H1 (cell line): ENCODE results near the gene WWP2. TPM values are rescaled to one million over a fixed set of nuclear protein-coding genes. Genes with fewer than 3 reads are reported as not detected.
A peak's percentile ranks its signal among the peaks of the same experiment; 100 is the strongest.

Experiments
- CTCF ChIA-PET: fragments of 300-600 bp; sonication (Branson Sonifier 250); formaldehyde crosslinking; loops from one replicate; lab custom pipeline; 2021; ENCODE audit not compliant: partially characterized antibody; lab: Charles Lee
- POLR2A ChIA-PET: fragments of 300-600 bp; sonication (Branson Sonifier 250); formaldehyde crosslinking; loops from one replicate; lab custom pipeline; 2021; ENCODE audit warnings: inconsistent platforms; ENCODE audit not compliant: partially characterized antibody; lab: Charles Lee
- DNase-seq, 2 experiments: peaks; one replicate each; pipeline versions ENCODE4 v3.0.0 to v3.0.0-alpha.2; 2010 to 2022; ENCODE audit warnings: low spot score in 2 of 2, low read depth in 1 of 2, mixed read lengths in 1 of 2
- FAIRE-seq: peaks from 2 replicates; lab custom pipeline; 2011; peaks lifted over from hg19 to GRCh38; lab: Jason Lieb, UNC
- H2AFZ ChIP-seq: 2 replicates; pipeline ENCODE4 v1.8.1; 2012; ENCODE audit warnings: low read length, inconsistent platforms
- H2AK5ac ChIP-seq: 2 replicates; pipeline ENCODE4 v1.6.1; 2013; ENCODE audit warnings: low read depth, low read length
- H2BK120ac ChIP-seq: replicated peaks from 2 replicates; pipeline ENCODE3; 2013; ENCODE audit warnings: low read depth, low read length, inconsistent platforms
- H2BK12ac ChIP-seq: 2 replicates; pipeline ENCODE4 v1.6.1; 2013; ENCODE audit warnings: low read depth, low read length
- H2BK15ac ChIP-seq: 2 replicates; pipeline ENCODE4 v1.6.1; 2013; ENCODE audit warnings: low read length
- H2BK20ac ChIP-seq: 2 replicates; pipeline ENCODE4 v1.6.1; 2013; ENCODE audit warnings: low read length
- H2BK5ac ChIP-seq: 2 replicates; pipeline ENCODE4 v1.6.1; 2013; ENCODE audit warnings: low read depth, low read length
- H3K14ac ChIP-seq: 2 replicates; pipeline ENCODE4 v1.6.1; 2013; ENCODE audit warnings: inconsistent platforms; ENCODE audit not compliant: insufficient read length
- H3K18ac ChIP-seq: 2 replicates; pipeline ENCODE4 v1.6.1; 2013; ENCODE audit warnings: low read length; ENCODE audit errors: extremely low read depth
- H3K23ac ChIP-seq: 2 replicates; pipeline ENCODE4 v1.6.1; 2013; ENCODE audit warnings: inconsistent platforms; ENCODE audit not compliant: insufficient read length
- H3K23me2 ChIP-seq: 2 replicates; pipeline ENCODE4 v1.6.1; 2013; ENCODE audit warnings: low read depth, low read length
- H3K27ac ChIP-seq: 2 replicates; pipeline ENCODE4 v1.6.1; 2011; ENCODE audit warnings: low read depth, low read length, inconsistent platforms
- H3K27me3 ChIP-seq, 4 experiments: replicated peaks in 1 of 4; 1 replicate in 1 of 4; 2 replicates in 3 of 4; pipeline versions ENCODE4 v1.6.1 to v1.8.1; 2011 to 2013; ENCODE audit warnings: low read length in 3 of 4, mild to moderate bottlenecking in 3 of 4, inconsistent platforms in 2 of 4, mixed read lengths in 2 of 4, moderate library complexity in 1 of 4; ENCODE audit not compliant: control insufficient read depth in 3 of 4, insufficient read depth in 3 of 4; ENCODE audit errors: extremely low read depth in 1 of 4
- H3K36me3 ChIP-seq, 4 experiments: 2 replicates each; pipeline versions ENCODE4 v1.6.1 to v1.8.1; 2011 to 2013; ENCODE audit warnings: mild to moderate bottlenecking in 4 of 4, low read length in 3 of 4, moderate library complexity in 2 of 4, control low read depth in 1 of 4, inconsistent platforms in 1 of 4; ENCODE audit not compliant: insufficient read depth in 4 of 4, control insufficient read depth in 2 of 4
- H3K4ac ChIP-seq: replicated peaks from 2 replicates; pipeline ENCODE3; 2013; ENCODE audit warnings: low read length, low read depth, mixed read lengths, inconsistent platforms; ENCODE audit not compliant: insufficient read length
- H3K4me1 ChIP-seq, 4 experiments: replicated peaks in 1 of 4; 1 replicate in 1 of 4; 2 replicates in 3 of 4; pipeline versions ENCODE4 v1.6.1 to v1.8.1; 2011 to 2013; ENCODE audit warnings: low read length in 3 of 4, inconsistent platforms in 2 of 4, mixed read lengths in 1 of 4; ENCODE audit not compliant: insufficient read depth in 4 of 4, control insufficient read depth in 3 of 4
- H3K4me2 ChIP-seq, 2 experiments: 2 replicates each; pipeline versions ENCODE4 v1.6.1 to v1.8.1; 2011 to 2013; ENCODE audit warnings: low read depth in 2 of 2, low read length in 2 of 2, control low read depth in 1 of 2, inconsistent platforms in 1 of 2, mild to moderate bottlenecking in 1 of 2; ENCODE audit not compliant: insufficient read depth in 1 of 2
- H3K4me3 ChIP-seq, 4 experiments: fragments of 200-600, 300-600 bp in 1 of 4; sonication (generic), shearing (Covaris generic), sonication (Bioruptor Twin) in 1 of 4; 2 replicates each; pipeline versions ENCODE4 v1.5.1 to v1.8.1; 2011 to 2016; ENCODE audit warnings: low read length in 4 of 4, low read depth in 3 of 4, control low read depth in 2 of 4, inconsistent platforms in 2 of 4, mild to moderate bottlenecking in 2 of 4, mixed read lengths in 1 of 4, moderate library complexity in 1 of 4; ENCODE audit not compliant: insufficient read depth in 2 of 4; ENCODE audit errors: extremely low read depth in 1 of 4
- H3K56ac ChIP-seq: replicated peaks from 2 replicates; pipeline ENCODE3; 2013; ENCODE audit warnings: low read depth, mild to moderate bottlenecking, mixed read lengths, low read length, inconsistent platforms; ENCODE audit not compliant: insufficient read length
- H3K79me1 ChIP-seq: 2 replicates; pipeline ENCODE4 v1.6.1; 2013; ENCODE audit warnings: low read depth, low read length, control low read depth
- H3K79me2 ChIP-seq, 2 experiments: 2 replicates each; pipeline versions ENCODE4 v1.6.1 to v1.8.1; 2012 to 2013; ENCODE audit warnings: low read length in 2 of 2, mild to moderate bottlenecking in 2 of 2, inconsistent platforms in 1 of 2; ENCODE audit not compliant: insufficient read depth in 2 of 2, control insufficient read depth in 1 of 2
- H3K9ac ChIP-seq, 4 experiments: replicated peaks in 1 of 4; 1 replicate in 1 of 4; 2 replicates in 3 of 4; pipeline versions ENCODE4 v1.6.1 to v1.8.1; 2011 to 2013; ENCODE audit warnings: low read depth in 3 of 4, low read length in 3 of 4, control low read depth in 2 of 4, mild to moderate bottlenecking in 2 of 4, moderate library complexity in 2 of 4, inconsistent platforms in 1 of 4; ENCODE audit errors: extremely low read depth in 1 of 4
- H3K9me3 ChIP-seq, 2 experiments: 2 replicates each; pipeline versions ENCODE4 v1.6.1 to v1.8.1; 2012 to 2013; ENCODE audit warnings: mild to moderate bottlenecking in 2 of 2, moderate library complexity in 2 of 2, control low read depth in 1 of 2, inconsistent platforms in 1 of 2, low read depth in 1 of 2, low read length in 1 of 2, mixed read lengths in 1 of 2; ENCODE audit not compliant: insufficient read depth in 2 of 2
- H4K20me1 ChIP-seq, 2 experiments: replicated peaks in 1 of 2; 2 replicates each; pipeline versions ENCODE3 to v1.8.1; 2011 to 2013; ENCODE audit warnings: inconsistent platforms in 2 of 2, low read length in 2 of 2, mild to moderate bottlenecking in 1 of 2; ENCODE audit not compliant: insufficient read depth in 2 of 2, control insufficient read depth in 1 of 2
- H4K5ac ChIP-seq: 2 replicates; pipeline ENCODE4 v1.6.1; 2013; ENCODE audit warnings: low read length, low read depth, mixed read lengths, inconsistent platforms; ENCODE audit not compliant: insufficient read length
- H4K8ac ChIP-seq: 2 replicates; pipeline ENCODE4 v1.8.0; 2013; ENCODE audit warnings: mild to moderate bottlenecking, moderate library complexity, low read length, inconsistent platforms; ENCODE audit not compliant: insufficient read depth; ENCODE audit errors: extremely low read depth
- H4K91ac ChIP-seq: replicated peaks from 2 replicates; pipeline ENCODE3; 2013; ENCODE audit warnings: low read length, mixed read lengths, inconsistent platforms; ENCODE audit not compliant: insufficient read length
- ASH2L ChIP-seq: fragments of 200-600, 300-600 bp; sonication (generic); IDR thresholded peaks from one replicate; pipeline ENCODE4 v1.7.1; 2017; ENCODE audit warnings: low read length
- CEBPB ChIP-seq: IDR thresholded peaks from 2 replicates; pipeline ENCODE4 v1.6.1; 2012; ENCODE audit warnings: low read depth, low read length
- CHD1 ChIP-seq: IDR thresholded peaks from 2 replicates; pipeline ENCODE4 v1.6.1; 2012; ENCODE audit warnings: low read depth, low read length, improper control_type of control experiment
- EZH2 ChIP-seq: fragments of 200-600 bp; sonication (generic); IDR thresholded peaks from 2 replicates; pipeline ENCODE4 v1.7.1; 2012; ENCODE audit warnings: low read depth, mild to moderate bottlenecking, moderate library complexity, low read length, inconsistent platforms; ENCODE audit not compliant: severe bottlenecking
- GABPA ChIP-seq: IDR thresholded peaks from 2 replicates; pipeline ENCODE4 v1.6.1; 2011; ENCODE audit warnings: mild to moderate bottlenecking, low read length, moderate library complexity, borderline replicate concordance; ENCODE audit not compliant: insufficient read depth
- KDM1A ChIP-seq: fragments of 200-600, 300-600 bp; sonication (generic); IDR thresholded peaks from 2 replicates; pipeline ENCODE4 v1.7.1; 2016; ENCODE audit warnings: mild to moderate bottlenecking, low read length, borderline replicate concordance
- NRF1 ChIP-seq: IDR thresholded peaks from 2 replicates; pipeline ENCODE4 v1.6.1; 2011; ENCODE audit warnings: mild to moderate bottlenecking, low read depth, low read length, improper control_type of control experiment
- POLR2A ChIP-seq, 2 experiments: IDR thresholded peaks; 1 replicate in 1 of 2; 2 replicates in 1 of 2; pipeline ENCODE4 v1.6.1; 2011; ENCODE audit warnings: low read depth in 2 of 2, low read length in 2 of 2, mild to moderate bottlenecking in 2 of 2; ENCODE audit errors: control extremely low read depth in 1 of 2
- RAD21 ChIP-seq, 2 experiments: IDR thresholded peaks in 1 of 2; conservative IDR thresholded peaks in 1 of 2; 2 replicates each; pipeline ENCODE4 v1.6.1; 2011; ENCODE audit warnings: low read depth in 2 of 2, low read length in 2 of 2, improper control_type of control experiment in 1 of 2, inconsistent platforms in 1 of 2, mild to moderate bottlenecking in 1 of 2, moderate library complexity in 1 of 2
- SP4 ChIP-seq: IDR thresholded peaks from 2 replicates; pipeline ENCODE4 v1.6.1; 2012; ENCODE audit warnings: low read length, inconsistent platforms
- SUZ12 ChIP-seq: fragments of 200-600 bp; sonication (generic); IDR thresholded peaks from 2 replicates; pipeline ENCODE4 v1.6.1; 2012; ENCODE audit warnings: mild to moderate bottlenecking, inconsistent platforms, low read length, moderate library complexity, mixed read lengths
- TAF1 ChIP-seq: IDR thresholded peaks from 2 replicates; pipeline ENCODE4 v1.6.1; 2011; ENCODE audit warnings: mild to moderate bottlenecking, low read depth, low read length
- TBP ChIP-seq: IDR thresholded peaks from 2 replicates; pipeline ENCODE4 v1.6.1; 2011; ENCODE audit warnings: low read depth, low read length, improper control_type of control experiment
- TEAD4 ChIP-seq: IDR thresholded peaks from 2 replicates; pipeline ENCODE4 v1.6.1; 2012; ENCODE audit warnings: low read depth, low read length, inconsistent platforms, mixed read lengths
- WGBS, 2 experiments: shearing (Covaris generic) in 1 of 2; methylation state at CpG; one replicate each; pipeline versions ENCODE4 v1.1.6 to v1.1.7; 2013 to 2015; ENCODE audit warnings: low lambda C conversion rate in 2 of 2, mixed read lengths in 2 of 2, inconsistent platforms in 1 of 2, low coverage in 1 of 2, missing lambda C conversion rate in 1 of 2; ENCODE audit not compliant: insufficient replicate concordance in 2 of 2, insufficient coverage in 1 of 2, insufficient read length in 1 of 2; ENCODE audit errors: extremely low coverage in 1 of 2, missing lambda C conversion rate in 1 of 2; 5-methylcytosine and 5-hydroxymethylcytosine counted together
- polyA plus RNA-seq, 7 experiments: library from polyadenylated mRNA; depleted of rRNA in 3 of 7; stranded (reverse) in 5 of 7; unstranded in 2 of 7; fragments of >200 nt in 5 of 7; fragments of 200-250 nt in 2 of 7; gene quantifications; 1 replicate in 5 of 7; 2 replicates in 1 of 7; 4 replicates in 1 of 7; pipeline versions ENCODE4 v1.2.1 to v1.2.3, GENCODE V29; 2011 to 2013; ENCODE audit warnings: missing spikeins in 2 of 7, mixed read lengths in 2 of 7
- total RNA-seq: library from RNA; stranded (reverse); fragmentation: NEBNext Ultra II Directional; extraction: Animal tissue kit (Norgen Biotek cat#: 25700); gene quantifications from 2 replicates; pipeline ENCODE4 v1.2.1, GENCODE V29; 2021

WWP2 gene
- total and polyA plus RNA-seq, 2 of the 8 experiments (the other 6 are each of a cell fraction or from before 2014, with no cell fraction given) = 14.1 to 42.2 TPM

DNA sequence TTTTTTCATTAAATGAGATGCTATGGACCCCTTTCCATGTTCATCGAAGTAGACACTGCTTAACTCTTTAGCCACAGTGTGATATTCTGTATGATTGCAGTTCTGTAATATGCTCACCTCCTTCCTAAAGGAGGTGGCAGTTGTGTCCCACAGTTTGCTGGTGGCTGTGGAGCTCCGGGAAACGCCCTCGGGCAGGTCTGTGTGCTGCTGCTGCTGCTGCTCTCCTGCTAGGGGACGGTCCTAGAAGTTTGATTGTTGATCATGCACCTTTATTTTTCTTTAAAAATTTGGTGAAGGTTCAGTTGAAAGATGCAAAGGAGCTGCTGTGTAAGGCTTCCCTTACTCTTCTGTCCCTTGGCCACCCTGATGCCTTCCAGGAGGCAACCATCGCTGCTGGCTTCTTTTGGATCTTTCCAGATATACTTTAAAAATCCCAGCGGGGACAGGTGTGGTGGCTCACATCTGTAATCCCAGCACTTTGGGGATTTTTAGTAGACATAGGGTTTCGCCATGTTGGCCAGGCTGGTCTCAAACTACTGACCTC is 180.6 kb downstream of the WWP2 start:
- H3K14ac ChIP-seq = no peak overlapping the region
- H3K23me2 ChIP-seq = no peaks in the 10 kb centered on the region; the same call in 1 of the 2 replicates
- H3K4ac ChIP-seq = no peak overlapping the region
- H4K5ac ChIP-seq = no peak overlapping the region
- H2AK5ac ChIP-seq = peak overlapping the region; percentile 90
- no peak overlapping the region for H3K9ac ChIP-seq
- no peak overlapping the region for H3K56ac ChIP-seq
- no peak overlapping the region for H4K91ac ChIP-seq
- peak overlapping the region; percentile 4; the same call in 1 of the 2 replicates for H3K27ac ChIP-seq
- no peak overlapping the region for H2BK15ac ChIP-seq
- no peak overlapping the region; the same call in 1 of the 2 replicates for H3K18ac ChIP-seq
- peak overlapping the region; percentile 77; the same call in 1 of the 2 replicates for H2BK5ac ChIP-seq
- 90% methylated on average over 8 of the region's 8 CpGs; no CpG with 5 or more reads in 1 of the 2 experiments for WGBS, 2 experiments
- no peak overlapping the region for H2BK20ac ChIP-seq
- DNase-seq = no peak
- no peaks in the 10 kb centered on the region; the same call in 1 of the 2 replicates for H3K79me1 ChIP-seq
- ChIA-PET CTCF (interaction anchor here (0.6 to 5.8 kb wide), 6 partner anchors 12 to 411 kb away, joined by 3 to 44 read pairs (median 4); partner anchors contain the start of gene NOB1), POLR2A (interaction anchor here (1.3 kb wide), 1 partner anchor 12 kb away, joined by 3 read pairs; no protein-coding TSS in a partner anchor)
- H4K20me1 ChIP-seq = no peaks in the 10 kb centered on the region
- no peak overlapping the region for H3K4me3 ChIP-seq
- peak overlapping the region in 1 of 2 experiments; percentile 45; a peak in 2 of 4 replicates for H3K4me2 ChIP-seq
- peak overlapping the region; percentile 96 for H2BK12ac ChIP-seq
- H3K27me3 ChIP-seq = no peaks in the 10 kb centered on the region
- no peak overlapping the region for H4K8ac ChIP-seq
- H2BK120ac ChIP-seq = no peak overlapping the region
- H3K36me3 ChIP-seq = peaks cover 0 to 13% (median 1%) of the 10 kb centered on the region in 4 experiments; a peak in 3 of 8 replicates
- H3K23ac ChIP-seq = no peak overlapping the region
- FAIRE-seq = no peak
- no peak overlapping the region for H2AFZ ChIP-seq
- peaks cover 0 to 6% (median 1%) of the 10 kb centered on the region in 4 experiments; a peak in 3 of 7 replicates for H3K4me1 ChIP-seq
- H3K9me3 ChIP-seq = no peaks in the 10 kb centered on the region
- no peaks in the 10 kb centered on the region for H3K79me2 ChIP-seq
- TF ChIP-seq GABPA = no peak
- TF ChIP-seq ASH2L = no peak
- no peak for TF ChIP-seq TBP
- TF ChIP-seq TAF1 = no peak
- TF ChIP-seq CHD1 = no peak
- TF ChIP-seq CEBPB = no peak
- TF ChIP-seq RAD21 (IDR thresholded peaks at IDR 0.05 in 1 of 2, conservative IDR thresholded peaks at IDR 0.05 in 1 of 2; ENCODE audit: low read depth in 2 of 2, low read length in 2 of 2) = no peak
- no peak for TF ChIP-seq POLR2A (IDR thresholded peaks at IDR 0.05; ENCODE audit: control extremely low read depth in 1 of 2, low read depth in 2 of 2, low read length in 2 of 2)
- TF ChIP-seq KDM1A = no peak
- no peak for TF ChIP-seq NRF1
- TF ChIP-seq EZH2 = no peak
- no peak for TF ChIP-seq SP4
- TF ChIP-seq SUZ12 = no peak
- no peak for TF ChIP-seq TEAD4
